CD4-positive, alpha-beta T cell treated with Interleukin-15 for 1 hour (primary cell): ENCODE data around the gene NCAM2.

Experiments
- DNase-seq: peaks from one replicate; pipeline ENCODE4 v3.0.0-alpha.2; 2020

NCAM2 gene

DNA sequence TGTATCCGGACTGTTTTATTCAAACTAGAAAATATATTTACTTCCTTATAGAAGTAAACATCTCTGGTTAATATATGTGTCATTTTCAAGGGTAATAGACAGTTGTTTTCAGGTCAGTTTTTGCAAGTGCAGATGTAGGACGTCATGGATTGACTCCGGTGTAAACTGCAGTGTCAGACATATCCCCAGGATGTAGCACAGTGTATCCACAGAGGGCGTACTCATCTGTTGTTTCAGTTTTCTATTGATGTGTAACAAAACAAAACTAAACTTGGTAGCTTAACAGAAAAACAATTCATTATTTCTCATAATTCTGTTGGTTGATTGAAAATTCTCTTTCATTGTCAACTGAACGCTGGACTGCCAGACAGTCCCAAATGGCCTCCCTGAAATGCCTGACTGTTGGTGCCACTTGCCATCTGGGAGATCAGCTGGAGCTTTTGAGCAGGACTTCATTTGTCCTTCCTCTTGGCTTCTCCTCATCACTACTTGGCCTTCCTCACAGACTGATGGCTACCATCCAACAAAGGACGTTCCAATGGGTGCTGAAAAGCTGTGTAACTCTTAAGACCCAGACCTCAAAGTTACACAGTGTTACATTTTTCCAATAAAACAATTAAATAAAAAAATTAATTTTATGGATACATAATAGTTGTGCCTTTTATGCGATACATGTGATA is 181.6 kb downstream of the NCAM2 start:
- DNase-seq = no peak

- no peak for DNase-seq
Observed at GRCh38 chr21:21182401-21183010, 184.3 kb downstream of the NCAM2 start.

DNA sequence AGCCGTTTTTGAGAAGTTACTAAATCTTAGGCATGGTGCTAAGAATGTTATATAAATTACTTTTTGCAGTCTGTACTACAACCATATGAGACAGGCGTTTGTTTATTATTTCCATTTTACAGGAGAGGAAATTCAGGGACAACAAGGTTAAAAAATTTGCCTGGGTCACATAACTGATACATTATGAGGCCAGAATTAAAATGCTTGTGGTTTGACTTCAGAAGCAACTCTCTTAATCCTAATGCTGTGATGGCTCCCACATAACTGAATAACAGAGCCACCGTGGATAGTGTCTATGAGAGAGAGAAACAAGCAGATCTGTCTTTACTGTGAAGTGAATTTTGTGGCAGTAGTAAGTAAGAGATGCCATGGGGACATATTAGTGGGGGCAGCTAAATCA is 184.9 kb downstream of the NCAM2 start:
- DNase-seq = no peak

- DNase-seq = no peak
Observed at GRCh38 chr21:21184771-21185528, 186.7 kb downstream of the NCAM2 start.

- DNase-seq = no peak
Observed at GRCh38 chr21:21187579-21187978, 189.4 kb downstream of the NCAM2 start.

DNA sequence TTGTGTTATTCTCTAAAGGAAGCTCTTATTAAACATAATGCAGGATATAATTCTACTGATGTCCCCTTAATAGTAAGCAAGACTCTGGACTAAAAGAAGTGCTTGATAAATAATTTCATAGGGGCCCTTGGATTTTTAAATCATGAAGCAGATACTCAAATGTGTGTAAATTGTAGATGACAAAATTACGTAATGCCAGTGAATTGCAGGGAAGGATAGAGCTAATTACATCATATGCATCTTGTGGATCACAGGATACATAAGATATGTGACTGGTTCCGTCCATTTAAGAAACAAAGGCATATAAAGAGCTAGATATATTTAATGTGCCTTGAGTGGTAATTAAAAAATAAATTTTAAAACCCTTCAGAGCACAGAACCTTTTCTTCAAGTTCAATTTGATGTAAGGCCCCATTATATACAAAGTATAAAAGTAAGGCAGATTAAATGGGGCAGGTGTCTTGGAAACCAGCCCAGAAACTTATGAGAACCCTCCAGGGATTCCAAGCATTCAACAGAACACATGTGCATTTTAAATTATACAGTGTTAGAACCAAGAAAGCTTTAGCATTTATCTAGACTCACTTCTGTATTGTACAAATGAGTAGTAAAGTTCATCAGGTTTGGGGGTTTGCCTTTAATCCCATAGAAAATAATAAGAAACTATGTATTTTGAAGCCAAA is 190.4 kb downstream of the NCAM2 start:
- no peak for DNase-seq

GRCh38 chr21:21195417-21195943 is 197.3 kb downstream of the NCAM2 start:
- DNase-seq = no peak

DNA sequence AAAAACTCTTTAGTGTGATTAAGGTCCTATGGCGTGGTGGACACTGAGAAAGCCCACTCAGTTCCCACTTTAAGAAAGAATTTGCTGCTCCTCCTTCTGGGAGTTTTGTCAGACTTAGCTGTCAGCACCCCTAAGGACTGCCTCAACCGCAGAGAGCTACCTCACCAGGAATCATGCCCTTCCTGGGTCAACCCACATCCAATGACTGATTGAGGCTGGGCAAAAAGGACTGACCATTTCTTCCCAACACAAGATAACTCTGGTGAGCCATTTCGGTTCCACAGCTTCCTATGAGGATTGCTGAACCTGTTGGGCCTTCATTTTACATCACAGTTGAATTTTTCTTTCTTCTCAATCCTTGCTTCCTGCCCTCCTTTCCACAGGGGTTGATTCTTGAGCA is 197.9 kb downstream of the NCAM2 start:
- DNase-seq = no peak

DNA sequence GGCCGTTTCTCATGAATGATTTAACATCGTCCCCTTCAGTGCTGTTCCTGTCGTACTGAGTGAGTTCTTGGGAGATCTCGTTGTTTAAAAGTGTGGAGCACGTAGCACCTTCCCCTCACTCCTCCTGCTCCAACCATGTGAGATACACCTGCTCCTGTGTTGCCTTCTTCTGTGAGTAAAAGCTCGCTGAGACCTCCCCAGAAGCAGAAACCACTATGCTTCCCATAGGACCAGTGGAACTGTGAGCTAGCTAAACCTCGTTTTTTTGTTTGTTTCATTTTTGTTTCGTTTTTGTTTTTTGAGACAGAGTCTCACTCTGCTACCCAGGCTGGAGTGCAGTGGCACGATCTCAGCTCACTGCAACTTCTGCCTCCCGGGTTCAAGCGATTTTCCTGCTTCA is 198.6 kb downstream of the NCAM2 start:
- DNase-seq = no peak

GRCh38 chr21:21199342-21200102 is 201.3 kb downstream of the NCAM2 start:
- DNase-seq = no peak

GRCh38 chr21:21200103-21200938 is 202.1 kb downstream of the NCAM2 start:
- no peak for DNase-seq

- DNase-seq = no peak
Observed at GRCh38 chr21:21200939-21201615, 202.9 kb downstream of the NCAM2 start.

DNA sequence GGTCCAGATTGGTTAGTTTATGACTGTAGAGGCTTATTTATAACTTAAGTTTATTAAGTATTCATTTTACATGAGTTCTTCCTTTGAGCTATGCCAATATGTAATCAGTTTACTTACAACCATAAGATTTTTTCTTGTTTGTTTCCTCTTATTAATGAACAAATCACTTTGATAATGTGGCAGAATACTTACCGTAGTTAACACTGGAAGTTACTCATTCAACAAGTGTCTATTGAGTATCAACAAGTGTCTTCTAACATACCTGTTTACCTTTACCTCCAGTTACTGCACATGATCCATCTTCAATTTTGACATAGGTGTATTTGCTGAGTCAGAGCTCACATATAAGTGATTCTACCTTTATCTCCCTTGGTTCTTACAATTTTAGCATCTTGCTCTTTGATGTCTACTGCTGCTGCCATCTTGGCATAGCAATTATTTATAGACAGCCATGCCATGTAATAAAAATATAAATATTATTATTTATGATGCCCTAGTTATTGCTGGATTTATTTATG is 205.7 kb downstream of the NCAM2 start:
- DNase-seq = no peak

GRCh38 chr21:21204366-21204996 is 206.3 kb downstream of the NCAM2 start:
- DNase-seq = no peak

GRCh38 chr21:21205604-21206003 is 207.4 kb downstream of the NCAM2 start:
- DNase-seq = no peak

GRCh38 chr21:21210552-21210951 is 212.3 kb downstream of the NCAM2 start:
- DNase-seq = no peak

DNA sequence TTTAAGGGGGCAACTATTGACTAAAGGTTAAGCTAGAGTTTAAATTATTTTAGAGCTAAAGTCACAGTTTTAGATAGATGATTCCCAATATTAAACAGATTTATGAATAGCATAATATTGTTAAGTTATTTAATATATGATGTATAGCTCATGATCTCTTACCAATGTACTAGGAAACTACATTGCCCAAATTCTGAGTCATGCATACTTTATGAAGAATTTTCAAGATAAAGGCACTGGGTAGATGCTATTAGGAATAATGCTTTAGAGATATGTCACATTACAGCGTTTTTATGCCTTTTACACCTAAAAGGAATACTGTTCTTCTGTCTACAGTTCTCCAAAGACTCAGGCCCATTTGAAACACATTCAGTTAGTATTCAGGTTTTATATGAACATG is 215.1 kb downstream of the NCAM2 start:
- DNase-seq = no peak

DNA sequence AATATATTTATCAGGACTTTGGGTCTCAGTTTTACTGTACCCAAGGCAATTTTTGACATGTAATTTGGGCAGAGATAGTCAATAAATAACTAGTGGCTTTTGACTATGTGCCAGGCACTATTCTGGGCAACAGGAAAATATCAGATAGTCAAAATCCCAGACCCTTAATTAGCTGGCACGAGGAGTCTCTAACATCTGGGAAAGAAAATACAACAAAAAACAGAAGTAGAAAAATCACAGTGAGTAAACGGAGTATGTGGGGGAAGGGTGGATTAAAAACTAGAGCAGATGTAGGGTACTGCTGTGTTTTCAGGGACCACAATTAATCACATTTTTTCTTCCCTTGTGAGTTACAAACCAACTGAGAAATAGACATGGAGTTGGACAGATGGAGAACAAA is 217.8 kb downstream of the NCAM2 start:
- DNase-seq = no peak

- no peak for DNase-seq
Observed at GRCh38 chr21:21226472-21226871, 228.3 kb downstream of the NCAM2 start.

DNA sequence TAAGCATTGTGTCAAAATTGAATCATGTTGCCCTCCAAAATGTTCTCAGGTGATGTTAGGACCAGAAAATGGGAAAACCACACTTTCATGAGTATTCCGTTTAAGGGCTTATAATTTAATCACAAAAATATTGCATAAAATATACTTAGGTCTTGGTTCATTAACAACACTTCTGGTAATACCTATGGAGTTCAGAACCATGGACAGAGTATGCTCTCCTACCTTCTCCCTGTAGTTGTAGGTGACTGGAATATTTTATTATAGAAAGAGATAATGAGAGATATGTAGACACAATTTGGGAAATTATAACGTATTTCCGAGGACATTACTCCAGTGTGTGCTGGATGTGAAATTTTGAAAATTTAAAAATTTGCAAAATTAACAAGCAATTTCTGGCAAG is 232.5 kb downstream of the NCAM2 start:
- DNase-seq = no peak
